Measurements from ENCODE around the gene RNF2. TPM values are rescaled to one million over a fixed set of nuclear protein-coding genes. Genes with fewer than 3 reads are reported as not detected.

Gene RNF2
- total and polyA plus RNA-seq, 7 experiments from 2014 or later = 14.9 to 35.5 (median 20.8) TPM

- Mint-ChIP-seq H3K4me3 (no peak overlapping the region), H3K27ac (no peak overlapping the region), H3K4me1 (no peaks in the 10 kb centered on the region), H3K36me3 (peaks cover 0 to 14% (median 6%) of the 10 kb centered on the region in 5 donors), H3K27me3 (no peaks in the 10 kb centered on the region), H3K9me3 (peaks cover 6 to 43% (median 19%) of the 10 kb centered on the region in 11 donors)
- POLR2A ChIA-PET = no interaction called here
- DNase-seq (no peak), ATAC-seq (no peak)
- Histone ChIP-seq H3K4me3 (ENCODE audit: low read length) (no peak overlapping the region), H3K27ac (ENCODE audit: low read depth, low read length) (no peak overlapping the region), H3K27me3 (ENCODE audit: control insufficient read depth in 2 of 2, insufficient read depth in 2 of 2, low read length in 2 of 2) (no peaks in the 10 kb centered on the region), H3K36me3 (ENCODE audit: control insufficient read depth in 2 of 3, insufficient read depth in 3 of 3, low read length in 3 of 3) (peaks cover 0 to under 1% (median 0%) of the 10 kb centered on the region in 3 experiments), H3K9me3 (ENCODE audit: control insufficient read depth in 2 of 3, low read length in 3 of 3) (peaks cover 0 to 21% (median 4%) of the 10 kb centered on the region in 3 experiments), H3K4me1 (ENCODE audit: control insufficient read depth in 2 of 2, insufficient read depth in 2 of 2, low read length in 2 of 2) (no peaks in the 10 kb centered on the region)
- intact Hi-C loops (cut with micrococcal nuclease) = no loop called here
- CTCF ChIA-PET = no interaction called here
These were observed 66.5 kb downstream of the RNF2 start for GRCh38 chr1:185111873-185112272.

GRCh38 chr1:185112356-185112755 lies 67.0 kb downstream of the RNF2 start:
- Mint-ChIP-seq H3K4me3 (no peak overlapping the region), H3K36me3 (peaks cover 0 to 19% (median 9%) of the 10 kb centered on the region in 5 donors), H3K27ac (no peak overlapping the region), H3K27me3 (no peaks in the 10 kb centered on the region), H3K4me1 (no peaks in the 10 kb centered on the region), H3K9me3 (peaks cover 6 to 38% (median 16%) of the 10 kb centered on the region in 11 donors)
- no peaks in the 10 kb centered on the region for H3K27me3 ChIP-seq (ENCODE audit: control insufficient read depth in 2 of 2, insufficient read depth in 2 of 2, low read length in 2 of 2)
- ChIA-PET POLR2A (no interaction called here), CTCF (interaction anchor here (0.6 kb wide), 1 partner anchor 74 kb away, joined by 3 read pairs; no protein-coding TSS in a partner anchor)
- ATAC-seq (no peak), DNase-seq (no peak)
- no peaks in the 10 kb centered on the region for H3K4me1 ChIP-seq (ENCODE audit: control insufficient read depth in 2 of 2, insufficient read depth in 2 of 2, low read length in 2 of 2)
- H3K36me3 ChIP-seq (ENCODE audit: control insufficient read depth in 2 of 3, insufficient read depth in 3 of 3, low read length in 3 of 3) = peaks cover 0 to 6% (median 0%) of the 10 kb centered on the region in 3 experiments
- no peak overlapping the region for H3K27ac ChIP-seq (ENCODE audit: low read depth, low read length)
- H3K9me3 ChIP-seq (ENCODE audit: control insufficient read depth in 2 of 3, low read length in 3 of 3) = peaks cover 0 to 21% (median 4%) of the 10 kb centered on the region in 3 experiments
- H3K4me3 ChIP-seq (ENCODE audit: low read length) = no peak overlapping the region
- intact Hi-C loops (cut with micrococcal nuclease) = no loop called here

- no peak overlapping the region for H3K27ac Mint-ChIP-seq
- Histone ChIP-seq H3K27me3 (ENCODE audit: control insufficient read depth in 2 of 2, insufficient read depth in 2 of 2, low read length in 2 of 2) (no peaks in the 10 kb centered on the region), H3K36me3 (ENCODE audit: control insufficient read depth in 2 of 3, insufficient read depth in 3 of 3, low read length in 3 of 3) (peaks cover 5 to 37% (median 7%) of the 10 kb centered on the region in 3 experiments), H3K27ac (ENCODE audit: low read depth, low read length) (no peak overlapping the region), H3K4me3 (ENCODE audit: low read length) (no peak overlapping the region), H3K4me1 (ENCODE audit: control insufficient read depth in 2 of 2, insufficient read depth in 2 of 2, low read length in 2 of 2) (no peaks in the 10 kb centered on the region), H3K9me3 (ENCODE audit: control insufficient read depth in 2 of 3, low read length in 3 of 3) (no peaks in the 10 kb centered on the region)
- intact Hi-C loops (cut with micrococcal nuclease) = no loop called here
- H3K4me3 Mint-ChIP-seq = no peak overlapping the region
- ATAC-seq (no peak), DNase-seq (no peak)
- peaks cover 0 to 11% (median 4%) of the 10 kb centered on the region in 11 donors for H3K9me3 Mint-ChIP-seq
- H3K36me3 Mint-ChIP-seq = peaks cover 14 to 64% (median 47%) of the 10 kb centered on the region in 5 donors
- peaks cover 0 to 5% (median 0%) of the 10 kb centered on the region in 7 donors for H3K4me1 Mint-ChIP-seq
- POLR2A ChIA-PET = interaction anchor here (0.5 kb wide), 1 partner anchor 105 kb away, joined by 3 read pairs; no protein-coding TSS in a partner anchor
- H3K27me3 Mint-ChIP-seq = no peaks in the 10 kb centered on the region
- CTCF ChIA-PET = no interaction called here
These were observed 84.3 kb downstream of the RNF2 start for GRCh38 chr1:185129708-185130107.

DNA sequence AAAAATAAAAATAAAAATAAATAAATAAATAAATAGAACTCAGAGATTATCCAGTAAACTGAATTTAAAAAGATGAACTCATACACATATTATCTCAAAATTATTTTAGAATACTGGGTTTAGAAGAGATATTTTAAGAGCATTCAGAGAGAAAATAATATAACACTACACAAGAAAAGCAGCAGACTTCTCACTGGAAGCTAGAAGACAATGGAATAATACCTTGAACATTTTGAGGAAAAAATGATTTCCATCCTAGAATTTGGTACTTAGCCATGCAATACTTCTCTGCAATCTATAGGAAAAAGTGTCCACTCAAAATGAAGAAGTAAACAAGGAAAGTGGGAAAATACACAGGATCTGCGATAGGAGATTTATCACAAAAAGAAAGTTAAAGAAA lies 87.2 kb downstream of the RNF2 start:
- CTCF ChIA-PET = no interaction called here
- DNase-seq (no peak), ATAC-seq (no peak)
- no peak overlapping the region for H3K4me3 ChIP-seq (ENCODE audit: low read length)
- H3K27ac ChIP-seq (ENCODE audit: low read depth, low read length) = no peak overlapping the region
- Mint-ChIP-seq H3K27ac (no peak overlapping the region), H3K4me1 (peaks cover 0 to 5% (median 0%) of the 10 kb centered on the region in 7 donors), H3K36me3 (peaks cover 14 to 74% (median 45%) of the 10 kb centered on the region in 5 donors), H3K4me3 (no peak overlapping the region), H3K9me3 (peaks cover 0 to 11% (median 4%) of the 10 kb centered on the region in 11 donors), H3K27me3 (no peaks in the 10 kb centered on the region)
- H3K36me3 ChIP-seq (ENCODE audit: control insufficient read depth in 2 of 3, insufficient read depth in 3 of 3, low read length in 3 of 3) = peaks cover 5 to 31% (median 8%) of the 10 kb centered on the region in 3 experiments
- no peaks in the 10 kb centered on the region for H3K9me3 ChIP-seq (ENCODE audit: control insufficient read depth in 2 of 3, low read length in 3 of 3)
- H3K27me3 ChIP-seq (ENCODE audit: control insufficient read depth in 2 of 2, insufficient read depth in 2 of 2, low read length in 2 of 2) = no peaks in the 10 kb centered on the region
- intact Hi-C loops (cut with micrococcal nuclease) = no loop called here
- POLR2A ChIA-PET = interaction anchor here (0.6 to 0.7 kb wide), 2 partner anchors 206 to 539 kb away, joined by 4 to 6 read pairs; no protein-coding TSS in a partner anchor
- H3K4me1 ChIP-seq (ENCODE audit: control insufficient read depth in 2 of 2, insufficient read depth in 2 of 2, low read length in 2 of 2) = no peaks in the 10 kb centered on the region

- Histone ChIP-seq H3K36me3 (ENCODE audit: control insufficient read depth in 2 of 3, insufficient read depth in 3 of 3, low read length in 3 of 3) (peaks cover under 1 to 27% (median 4%) of the 10 kb centered on the region in 3 experiments), H3K27ac (ENCODE audit: low read depth, low read length) (no peak overlapping the region), H3K27me3 (ENCODE audit: control insufficient read depth in 2 of 2, insufficient read depth in 2 of 2, low read length in 2 of 2) (no peaks in the 10 kb centered on the region), H3K4me1 (ENCODE audit: control insufficient read depth in 2 of 2, insufficient read depth in 2 of 2, low read length in 2 of 2) (no peaks in the 10 kb centered on the region), H3K4me3 (ENCODE audit: low read length) (no peak overlapping the region), H3K9me3 (ENCODE audit: control insufficient read depth in 2 of 3, low read length in 3 of 3) (no peaks in the 10 kb centered on the region)
- H3K4me3 Mint-ChIP-seq = no peak overlapping the region
- peaks cover 0 to 62% (median 27%) of the 10 kb centered on the region in 5 donors for H3K36me3 Mint-ChIP-seq
- peaks cover 0 to 5% (median 0%) of the 10 kb centered on the region in 7 donors for H3K4me1 Mint-ChIP-seq
- DNase-seq = no peak
- intact Hi-C loops (cut with micrococcal nuclease) = no loop called here
- ATAC-seq = no peak
- H3K27me3 Mint-ChIP-seq = no peaks in the 10 kb centered on the region
- no peak overlapping the region for H3K27ac Mint-ChIP-seq
- POLR2A ChIA-PET = no interaction called here
- peaks cover 0 to 3% (median 0%) of the 10 kb centered on the region in 11 donors for H3K9me3 Mint-ChIP-seq
- CTCF ChIA-PET = no interaction called here
These were observed 92.7 kb downstream of the RNF2 start for GRCh38 chr1:185137896-185138545.

- no peaks in the 10 kb centered on the region for H3K9me3 ChIP-seq (ENCODE audit: control insufficient read depth in 2 of 3, low read length in 3 of 3)
- no peak overlapping the region for H3K4me3 Mint-ChIP-seq
- H3K27me3 Mint-ChIP-seq = no peaks in the 10 kb centered on the region
- POLR2A ChIA-PET = no interaction called here
- intact Hi-C loops (cut with micrococcal nuclease) = no loop called here
- H3K27me3 ChIP-seq (ENCODE audit: control insufficient read depth in 2 of 2, insufficient read depth in 2 of 2, low read length in 2 of 2) = no peaks in the 10 kb centered on the region
- DNase-seq = no peak
- H3K4me1 Mint-ChIP-seq = peaks cover 0 to 5% (median 0%) of the 10 kb centered on the region in 7 donors
- peaks cover 0 to 50% (median 18%) of the 10 kb centered on the region in 5 donors for H3K36me3 Mint-ChIP-seq
- no peak overlapping the region for H3K27ac ChIP-seq (ENCODE audit: low read depth, low read length)
- no peaks in the 10 kb centered on the region for H3K4me1 ChIP-seq (ENCODE audit: control insufficient read depth in 2 of 2, insufficient read depth in 2 of 2, low read length in 2 of 2)
- H3K4me3 ChIP-seq (ENCODE audit: low read length) = no peak overlapping the region
- no peaks in the 10 kb centered on the region for H3K9me3 Mint-ChIP-seq
- no peak for ATAC-seq
- H3K27ac Mint-ChIP-seq = no peak overlapping the region
- CTCF ChIA-PET = no interaction called here
- H3K36me3 ChIP-seq (ENCODE audit: control insufficient read depth in 2 of 3, insufficient read depth in 3 of 3, low read length in 3 of 3) = peaks cover 0 to 19% (median 4%) of the 10 kb centered on the region in 3 experiments
These were observed 93.9 kb downstream of the RNF2 start for GRCh38 chr1:185139246-185139645.

Data from naive thymus-derived CD4-positive, alpha-beta T cell (primary cell).